NCI-H2171 treated with DMSO at 0.1 percent for 48 hours (cell line): ENCODE results near the gene HPD.

Experiments used
- DNase-seq: peaks from one replicate; lab custom pipeline; 2025; lab: John Stamatoyannopoulos, UW

The HPD gene

DNA sequence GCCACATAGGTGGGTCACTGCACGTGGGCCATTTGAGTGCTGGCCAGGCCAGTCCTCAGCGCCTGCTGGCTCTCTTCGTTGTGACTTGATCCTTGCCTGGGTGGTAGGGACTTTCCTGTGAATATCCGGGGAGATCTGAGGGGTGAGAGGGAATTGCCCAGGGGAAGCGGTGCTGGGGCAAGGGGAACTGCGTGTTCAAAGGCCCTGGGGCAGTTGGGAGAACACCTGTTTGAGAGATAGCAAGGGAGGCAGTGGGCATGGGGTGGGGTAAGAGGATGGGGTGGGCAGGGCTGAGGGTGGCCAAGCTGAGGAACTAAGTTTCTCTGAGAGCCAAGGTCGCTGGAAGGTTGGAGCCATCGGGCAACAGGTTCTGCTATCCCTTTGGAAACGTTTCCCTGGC lies 29.8 kb downstream of the HPD start:
- DNase-seq, result no peak

GRCh38 chr12:121828306-121828705 lies 30.4 kb downstream of the HPD start:
- DNase-seq, result no peak

DNA sequence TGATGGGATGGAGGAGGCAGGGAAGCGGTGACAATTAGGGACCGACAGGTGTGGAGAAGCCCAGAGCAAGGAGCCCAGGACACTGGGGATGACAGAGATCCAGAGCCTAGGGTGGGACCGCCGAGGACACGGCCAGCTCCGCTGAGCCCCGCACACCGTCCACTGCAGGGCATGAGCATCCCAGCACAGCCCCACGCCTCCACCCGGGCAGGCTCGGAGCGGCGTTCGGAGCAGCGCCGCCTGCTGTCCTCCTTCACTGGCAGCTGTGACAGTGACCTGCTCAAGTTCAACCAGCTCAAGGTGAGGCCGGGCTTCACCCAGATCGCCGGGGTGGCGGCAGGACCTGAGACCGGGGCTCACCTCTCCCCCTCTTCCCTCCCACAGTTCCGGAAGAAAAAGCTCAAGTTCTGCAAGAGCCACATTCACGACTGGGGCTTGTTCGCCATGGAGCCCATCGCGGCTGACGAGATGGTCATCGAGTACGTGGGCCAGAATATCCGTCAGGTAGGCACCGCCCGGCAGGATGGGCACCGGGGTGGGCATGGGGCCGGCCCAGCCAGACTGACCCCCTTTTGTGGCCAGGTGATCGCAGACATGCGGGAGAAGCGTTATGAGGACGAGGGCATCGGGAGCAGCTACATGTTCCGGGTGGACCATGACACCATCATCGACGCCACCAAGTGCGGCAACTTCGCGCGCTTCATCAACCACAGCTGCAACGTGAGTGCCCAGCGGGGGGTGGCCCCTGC lies 31.1 kb downstream of the HPD start:
- DNase-seq, result no peak

- no peak for DNase-seq
Observed at GRCh38 chr12:121826318-121827150, 32.1 kb downstream of the HPD start.

DNA sequence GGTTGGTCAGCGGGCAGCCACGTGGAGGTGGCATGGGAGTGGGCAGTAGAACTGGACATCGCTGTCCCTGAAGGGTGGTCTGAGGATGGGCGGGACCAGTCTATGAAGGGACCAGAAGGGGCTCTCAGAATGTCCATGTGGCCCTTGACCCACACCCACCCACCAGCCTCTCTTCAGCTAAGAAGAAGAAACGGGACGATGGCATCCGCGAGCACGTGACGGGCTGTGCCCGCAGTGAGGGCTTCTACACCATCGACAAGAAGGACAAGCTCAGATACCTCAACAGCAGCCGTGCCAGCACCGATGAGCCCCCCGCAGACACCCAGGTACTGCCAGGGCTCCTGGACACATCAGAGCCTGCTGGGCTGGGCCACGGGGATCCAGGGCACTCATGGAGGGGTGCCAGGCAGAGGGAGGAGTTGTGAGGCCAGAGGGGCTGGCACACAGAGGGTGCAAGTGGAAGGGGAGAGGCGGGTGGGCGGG lies 33.6 kb downstream of the HPD start:
- no peak for DNase-seq

DNA sequence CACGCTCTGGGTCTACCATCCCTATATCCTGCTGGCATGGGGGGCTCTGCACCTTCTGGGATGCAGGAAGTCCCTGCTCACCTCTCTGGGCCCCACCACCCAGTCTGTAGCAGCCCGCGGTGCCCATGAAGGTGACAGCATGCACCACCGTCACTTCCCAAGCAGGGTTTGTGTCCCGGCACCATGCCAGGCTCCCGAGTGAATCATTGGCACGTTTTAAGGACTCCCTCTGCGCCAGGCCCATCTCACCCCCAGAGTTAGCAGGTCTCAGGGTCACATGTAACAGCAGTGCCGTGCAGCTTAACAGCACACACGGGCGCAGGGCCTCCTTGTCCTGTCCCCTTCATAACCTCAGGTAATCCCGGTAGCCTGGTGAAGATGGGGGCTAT lies 34.9 kb downstream of the HPD start:
- DNase-seq, result no peak

DNA sequence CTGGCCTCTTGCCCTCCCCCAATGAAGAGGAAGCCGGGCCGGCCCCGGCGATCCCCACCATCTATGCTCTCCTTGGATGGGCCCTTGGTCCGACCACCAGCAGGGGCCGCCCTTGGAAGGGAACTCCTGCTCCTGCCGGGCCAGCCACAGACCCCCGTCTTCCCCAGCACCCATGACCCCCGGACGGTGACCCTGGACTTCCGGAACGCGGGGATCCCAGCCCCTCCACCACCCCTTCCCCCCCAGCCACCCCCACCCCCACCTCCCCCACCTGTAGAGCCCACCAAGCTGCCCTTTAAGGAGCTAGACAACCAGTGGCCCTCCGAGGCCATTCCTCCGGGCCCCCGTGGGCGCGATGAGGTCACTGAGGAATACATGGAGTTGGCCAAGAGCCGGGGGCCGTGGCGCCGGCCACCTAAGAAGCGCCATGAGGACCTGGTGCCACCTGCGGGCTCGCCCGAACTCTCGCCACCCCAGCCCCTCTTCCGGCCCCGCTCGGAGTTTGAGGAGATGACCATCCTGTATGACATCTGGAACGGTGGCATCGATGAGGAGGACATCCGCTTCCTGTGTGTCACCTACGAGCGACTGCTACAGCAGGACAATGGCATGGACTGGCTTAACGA lies 35.4 kb downstream of the HPD start:
- DNase-seq, result no peak

DNA sequence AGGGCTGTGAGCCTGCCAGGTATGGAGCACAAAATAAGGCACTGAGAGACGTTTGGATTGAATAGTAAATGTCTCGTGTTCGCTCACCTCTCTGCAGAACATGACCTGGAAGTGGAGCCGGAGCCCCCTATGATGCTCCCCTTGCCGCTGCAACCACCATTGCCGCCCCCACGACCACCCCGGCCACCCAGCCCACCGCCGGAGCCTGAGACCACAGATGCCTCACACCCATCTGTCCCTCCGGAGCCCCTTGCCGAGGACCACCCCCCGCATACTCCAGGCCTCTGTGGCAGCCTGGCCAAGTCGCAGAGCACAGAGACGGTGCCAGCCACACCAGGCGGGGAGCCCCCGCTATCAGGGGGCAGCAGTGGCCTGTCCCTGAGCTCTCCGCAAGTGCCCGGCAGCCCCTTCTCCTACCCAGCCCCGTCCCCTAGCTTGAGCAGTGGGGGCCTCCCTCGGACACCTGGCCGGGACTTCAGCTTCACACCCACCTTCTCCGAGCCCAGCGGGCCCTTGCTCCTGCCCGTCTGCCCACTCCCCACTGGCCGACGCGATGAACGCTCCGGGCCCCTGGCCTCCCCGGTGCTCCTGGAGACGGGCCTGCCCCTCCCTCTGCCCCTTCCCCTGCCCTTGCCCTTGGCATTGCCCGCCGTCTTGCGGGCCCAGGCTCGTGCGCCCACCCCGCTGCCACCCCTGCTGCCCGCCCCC lies 36.1 kb downstream of the HPD start:
- no peak for DNase-seq

DNA sequence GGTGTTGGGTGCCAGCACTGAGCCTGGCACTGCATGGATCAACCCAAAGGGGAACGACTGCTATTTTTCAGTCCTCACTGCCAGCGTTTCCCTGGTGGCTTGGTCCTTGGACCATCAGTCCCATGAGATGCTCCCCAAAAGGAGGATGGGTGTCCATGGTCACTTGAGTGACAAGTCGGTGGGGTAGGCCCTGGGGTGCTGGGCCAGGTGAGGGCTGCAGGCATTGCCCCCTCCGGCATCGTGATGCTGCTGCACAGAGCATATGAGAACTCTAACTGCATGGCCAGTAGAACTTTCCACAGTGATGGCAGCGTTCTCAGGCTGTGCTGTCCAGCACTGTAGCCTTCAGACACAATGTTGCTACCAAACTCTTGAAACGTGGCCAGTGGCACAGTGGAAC lies 38.6 kb downstream of the HPD start:
- DNase-seq, result no peak

DNA sequence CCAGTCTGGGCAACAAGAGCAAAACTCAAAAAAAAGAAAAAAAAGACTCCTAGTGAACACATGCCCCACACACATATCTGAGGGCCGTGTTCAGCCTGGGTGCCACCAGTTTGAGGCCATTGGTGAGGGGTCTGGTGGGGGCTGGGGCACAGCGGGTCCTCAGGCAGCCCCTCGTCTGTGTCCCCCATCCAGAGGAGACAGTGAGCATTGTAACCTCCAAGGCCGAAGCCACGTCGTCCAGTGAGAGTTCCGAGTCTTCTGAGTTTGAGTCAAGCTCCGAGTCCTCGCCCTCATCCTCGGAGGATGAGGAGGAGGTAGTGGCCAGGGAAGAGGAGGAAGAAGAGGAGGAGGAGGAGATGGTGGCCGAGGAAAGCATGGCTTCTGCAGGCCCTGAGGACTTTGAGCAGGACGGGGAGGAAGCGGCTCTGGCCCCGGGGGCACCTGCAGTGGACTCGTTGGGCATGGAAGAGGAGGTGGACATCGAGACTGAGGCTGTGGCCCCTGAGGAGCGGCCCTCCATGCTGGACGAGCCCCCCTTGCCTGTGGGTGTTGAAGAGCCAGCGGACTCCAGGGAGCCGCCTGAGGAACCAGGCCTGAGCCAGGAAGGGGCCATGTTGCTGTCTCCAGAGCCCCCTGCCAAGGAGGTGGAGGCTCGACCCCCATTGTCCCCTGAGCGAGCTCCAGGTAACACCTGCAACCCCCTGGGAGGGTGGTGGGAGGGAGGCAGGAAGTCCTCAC lies 39.3 kb downstream of the HPD start:
- no peak for DNase-seq

DNA sequence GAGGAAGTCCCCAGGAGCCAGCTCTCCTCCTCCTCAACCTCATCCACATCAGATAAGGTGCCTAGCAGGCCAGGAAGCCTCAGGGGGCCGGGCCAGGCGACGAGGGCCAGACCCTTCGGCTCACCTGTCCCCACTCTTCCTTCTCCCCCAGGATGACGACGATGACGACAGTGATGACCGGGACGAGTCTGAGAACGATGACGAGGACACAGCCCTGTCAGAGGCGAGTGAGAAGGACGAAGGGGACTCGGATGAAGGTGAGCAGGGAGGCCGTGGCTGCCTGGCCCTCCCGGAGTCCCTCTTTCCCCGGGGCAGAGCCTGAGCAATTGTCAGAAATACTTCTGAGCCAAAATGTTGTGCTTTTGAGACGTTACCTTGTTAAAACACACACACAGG lies 41.0 kb downstream of the HPD start:
- DNase-seq, result no peak

DNA sequence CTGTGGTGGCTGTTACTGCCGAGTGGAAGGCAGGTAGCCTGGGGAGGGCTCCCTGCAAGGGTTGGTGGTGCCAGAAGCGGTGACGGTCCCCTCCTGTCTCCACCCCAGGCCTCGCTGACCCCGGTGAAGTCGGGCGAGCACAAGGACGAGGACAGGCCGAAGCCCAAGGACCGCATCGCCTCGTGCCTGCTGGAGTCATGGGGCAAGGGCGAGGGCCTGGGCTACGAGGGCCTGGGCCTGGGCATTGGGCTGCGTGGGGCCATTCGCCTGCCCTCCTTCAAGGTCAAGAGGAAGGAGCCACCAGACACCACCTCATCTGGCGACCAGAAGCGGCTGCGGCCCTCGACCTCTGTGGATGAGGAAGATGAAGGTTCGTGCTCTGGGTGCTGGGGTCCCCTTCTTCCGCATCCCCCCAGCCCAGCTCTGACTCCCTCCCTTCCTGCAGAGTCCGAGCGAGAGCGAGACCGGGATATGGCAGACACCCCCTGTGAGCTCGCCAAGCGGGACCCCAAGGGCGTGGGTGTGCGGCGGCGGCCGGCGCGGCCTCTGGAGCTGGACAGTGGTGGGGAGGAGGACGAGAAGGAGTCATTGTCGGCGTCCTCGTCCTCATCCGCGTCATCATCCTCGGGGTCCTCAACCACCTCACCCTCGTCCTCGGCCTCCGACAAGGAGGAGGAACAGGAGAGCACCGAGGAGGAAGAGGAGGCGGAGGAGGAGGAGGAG lies 41.6 kb downstream of the HPD start:
- DNase-seq, result no peak

- no peak for DNase-seq
Observed at GRCh38 chr12:121815263-121815662, 43.4 kb downstream of the HPD start.

DNA sequence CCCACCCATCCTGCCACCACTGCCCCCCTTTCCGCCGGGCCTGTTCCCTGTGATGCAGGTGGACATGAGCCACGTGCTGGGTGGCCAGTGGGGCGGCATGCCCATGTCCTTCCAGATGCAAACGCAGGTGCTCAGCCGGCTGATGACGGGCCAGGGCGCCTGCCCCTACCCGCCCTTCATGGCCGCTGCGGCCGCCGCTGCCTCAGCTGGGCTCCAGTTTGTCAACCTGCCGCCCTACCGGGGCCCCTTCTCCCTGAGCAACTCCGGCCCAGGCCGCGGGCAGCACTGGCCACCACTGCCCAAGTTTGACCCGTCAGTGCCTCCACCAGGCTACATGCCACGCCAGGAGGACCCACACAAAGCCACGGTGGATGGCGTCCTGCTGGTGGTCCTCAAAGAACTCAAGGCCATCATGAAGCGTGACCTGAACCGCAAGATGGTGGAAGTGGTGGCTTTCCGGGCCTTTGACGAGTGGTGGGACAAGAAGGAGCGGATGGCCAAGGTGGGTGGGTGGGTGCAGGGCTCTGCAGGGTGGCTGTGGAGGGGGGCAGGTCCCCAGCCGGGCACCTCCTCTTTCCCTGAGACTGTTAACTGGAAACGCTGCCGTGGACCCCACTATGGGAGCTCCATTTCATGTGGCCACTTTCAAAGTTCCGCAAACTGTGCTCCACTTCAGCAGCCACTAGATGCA lies 44.1 kb downstream of the HPD start:
- no peak for DNase-seq

DNA sequence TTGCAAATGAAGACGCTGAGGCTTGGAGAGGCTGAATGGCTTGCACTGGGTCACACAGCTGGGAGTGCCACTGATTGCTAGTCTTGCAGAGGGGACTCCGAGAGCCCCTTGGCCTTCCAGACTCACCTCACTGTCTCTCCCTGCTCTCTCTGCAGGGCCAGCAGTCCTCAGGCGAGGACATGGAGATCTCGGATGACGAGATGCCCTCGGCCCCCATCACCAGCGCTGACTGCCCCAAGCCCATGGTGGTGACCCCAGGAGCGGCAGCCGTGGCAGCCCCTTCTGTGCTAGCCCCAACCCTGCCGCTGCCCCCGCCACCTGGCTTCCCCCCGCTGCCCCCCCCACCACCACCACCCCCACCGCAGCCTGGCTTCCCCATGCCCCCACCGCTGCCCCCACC lies 44.7 kb downstream of the HPD start:
- no peak for DNase-seq

GRCh38 chr12:121812921-121813896 lies 45.5 kb downstream of the HPD start:
- no peak for DNase-seq

DNA sequence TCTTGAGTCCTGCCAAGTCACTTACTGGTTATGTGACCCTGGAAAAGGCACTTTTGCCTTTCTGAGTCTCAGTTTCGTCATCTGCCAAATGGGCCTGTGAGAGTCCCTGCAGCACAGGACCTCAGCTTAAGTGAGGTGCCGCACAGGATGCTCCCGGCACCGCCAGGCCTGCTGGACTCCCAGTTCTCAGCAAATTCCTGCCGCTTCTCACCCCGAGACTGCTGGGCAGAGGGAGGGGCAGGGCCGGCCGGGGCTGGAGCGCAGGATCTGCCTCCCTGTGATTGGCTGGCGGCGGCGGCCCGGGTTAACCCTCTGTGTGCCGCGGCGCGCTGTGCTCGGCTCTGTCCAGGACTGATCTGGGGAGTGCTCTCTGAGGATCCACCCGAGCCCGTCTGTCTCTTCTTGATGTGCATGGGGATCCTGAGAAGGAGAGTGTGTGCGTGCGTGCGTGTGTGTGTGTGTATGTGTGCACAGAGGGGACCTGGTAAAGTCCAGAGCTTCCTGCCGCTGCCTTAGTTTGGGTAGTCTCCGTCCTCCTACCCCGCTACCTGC lies 46.3 kb downstream of the HPD start:
- peak; percentile 20 for DNase-seq

DNA sequence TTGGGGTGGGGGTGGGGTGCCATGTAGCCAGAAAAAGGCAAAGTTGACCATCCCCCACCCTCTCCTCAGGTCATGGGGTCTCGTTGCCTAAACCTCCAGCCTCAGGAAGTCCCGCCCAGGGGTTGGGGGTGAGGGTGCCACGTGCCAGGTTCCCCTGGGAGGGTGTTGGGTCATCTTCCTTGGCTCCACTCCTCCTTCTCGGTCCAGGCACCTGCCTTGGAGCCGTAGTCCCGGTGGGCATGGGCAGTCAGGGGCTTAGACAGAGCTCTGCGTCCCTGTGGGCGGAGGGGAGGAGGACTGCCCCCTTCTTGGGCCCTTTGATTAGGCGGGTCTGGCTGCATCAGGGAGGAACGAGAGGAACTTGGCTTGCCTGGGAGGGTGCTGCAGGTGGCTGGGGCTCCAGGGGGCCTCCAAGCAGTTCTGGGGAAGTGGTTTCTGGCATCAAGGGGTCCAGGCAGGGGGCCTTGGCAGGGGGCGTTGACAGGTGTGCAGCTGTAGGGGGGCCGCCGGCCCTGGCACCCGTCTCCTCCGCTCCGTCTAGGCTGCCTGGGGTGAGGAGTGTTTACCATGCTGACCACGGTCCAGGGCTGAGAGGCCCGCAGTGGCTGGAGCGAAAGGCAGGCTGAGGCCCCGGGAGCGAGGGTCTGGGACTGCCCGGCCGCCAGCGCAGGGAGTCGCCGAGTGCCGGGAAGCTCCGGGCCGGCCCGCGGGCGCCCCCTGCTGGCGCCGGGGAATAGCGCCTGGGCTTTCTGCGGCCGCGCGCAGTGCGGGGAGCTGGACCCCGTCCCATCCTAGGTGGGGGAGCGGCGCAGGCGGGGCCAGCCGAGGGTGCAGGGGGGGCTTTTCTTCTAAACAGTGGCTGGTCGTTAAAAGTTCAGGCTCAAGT lies 47.0 kb downstream of the HPD start:
- DNase-seq, result peak; percentile 51
